Erythroblast (primary cell): ENCODE measurements around the gene PTS.

Experiments used
- GATA1 ChIP-seq: IDR thresholded peaks from 2 replicates; pipeline ENCODE4 v1.6.1; 2011; ENCODE audit warnings: low read depth, mild to moderate bottlenecking, control low read depth, low read length, moderate library complexity
- POLR2A ChIP-seq: IDR thresholded peaks from 2 replicates; pipeline ENCODE4 v1.6.1; 2011; ENCODE audit warnings: mild to moderate bottlenecking, low read length

- no peak for TF ChIP-seq POLR2A
- no peak for TF ChIP-seq GATA1
Measured at GRCh38 chr11:112196519-112197087, 29.6 kb upstream of the PTS start.
